WTC11 (cell line): ENCODE data around the gene SLC9A4. TPM values are rescaled to one million over a fixed set of nuclear protein-coding genes. Genes with fewer than 3 reads are reported as not detected.

Experiments used
- ATAC-seq: fragments of 200-7000 bp; cut with Tn5 transposase; 2 replicates; pipeline ENCODE4 v1.10.0; 2021; ENCODE audit warnings: mild to moderate bottlenecking, moderate library complexity
- CTCF ChIA-PET: fragments of 300-600 bp; sonication (Branson Sonifier 250); formaldehyde crosslinking; loops from one replicate; lab custom pipeline; 2021; ENCODE audit warnings: antibody characterized with exemption; lab: Charles Lee
- POLR2A ChIA-PET: fragments of 350-600 bp; sonication (Branson Sonifier 250); formaldehyde crosslinking; loops from one replicate; lab custom pipeline; 2021; ENCODE audit warnings: antibody characterized with exemption; lab: Charles Lee
- DNase-seq: peaks from one replicate; pipeline ENCODE4 v3.0.0; 2021; ENCODE audit warnings: low spot score
- H3K27ac Mint-ChIP-seq: 2 replicates; pipeline ENCODE4 v1.8.0; 2021; ENCODE audit warnings: mixed read lengths
- H3K27me3 Mint-ChIP-seq: 2 replicates; pipeline ENCODE4 v1.8.0; 2021; ENCODE audit warnings: low read depth, mild to moderate bottlenecking, moderate library complexity, mixed read lengths
- H3K36me3 Mint-ChIP-seq: 2 replicates; pipeline ENCODE4 v1.8.0; 2021; ENCODE audit warnings: mixed read lengths
- H3K4me1 Mint-ChIP-seq: 2 replicates; pipeline ENCODE4 v1.8.0; 2022; ENCODE audit warnings: mixed read lengths
- H3K4me3 Mint-ChIP-seq: 2 replicates; pipeline ENCODE4 v1.8.0; 2021; ENCODE audit warnings: mild to moderate bottlenecking, moderate library complexity, mixed read lengths
- H3K9me3 Mint-ChIP-seq: 2 replicates; pipeline ENCODE4 v1.8.0; 2021; ENCODE audit warnings: mixed read lengths
- CBFB ChIP-seq: sonication (generic); formaldehyde crosslinking; IDR thresholded peaks from 2 replicates; pipeline ENCODE4 v1.8.1; 2022; ENCODE audit warnings: mild to moderate bottlenecking, low read depth, missing genetic modification reagents
- CREM ChIP-seq: sonication (generic); formaldehyde crosslinking; IDR thresholded peaks from 2 replicates; pipeline ENCODE4 v1.8.1; 2022; ENCODE audit warnings: mild to moderate bottlenecking, missing genetic modification reagents, moderate library complexity
- ESRRA ChIP-seq: sonication (generic); formaldehyde crosslinking; IDR thresholded peaks from 2 replicates; pipeline ENCODE4 v1.8.1; 2022; ENCODE audit warnings: mild to moderate bottlenecking, missing genetic modification reagents, borderline replicate concordance
- GRHL2 ChIP-seq: fragments of 250-450 bp; sonication (Bioruptor Pico); IDR thresholded peaks from 2 replicates; pipeline ENCODE4 v1.8.0; 2022; ENCODE audit warnings: mild to moderate bottlenecking, moderate library complexity; ENCODE audit not compliant: insufficient replicate concordance, severe bottlenecking
- NFE2L1 ChIP-seq: sonication (generic); formaldehyde crosslinking; IDR thresholded peaks from 2 replicates; pipeline ENCODE4 v1.8.1; 2023; ENCODE audit warnings: missing genetic modification reagents
- NFYB ChIP-seq: sonication (generic); formaldehyde crosslinking; conservative IDR thresholded peaks from 2 replicates; pipeline ENCODE4 v1.8.0; 2022; ENCODE audit warnings: low read depth, missing genetic modification reagents
- OVOL2 ChIP-seq: fragments of 250-450 bp; sonication (Bioruptor Pico); IDR thresholded peaks from 2 replicates; pipeline ENCODE4 v1.9.0; 2021; ENCODE audit warnings: mild to moderate bottlenecking, borderline replicate concordance
- RELA ChIP-seq: sonication (generic); formaldehyde crosslinking; IDR thresholded peaks from 2 replicates; pipeline ENCODE4 v1.8.1; 2022; ENCODE audit warnings: missing genetic modification reagents, mild to moderate bottlenecking, borderline replicate concordance
- TEAD4 ChIP-seq: sonication (generic); formaldehyde crosslinking; IDR thresholded peaks from 2 replicates; pipeline ENCODE4 v1.8.0; 2022; ENCODE audit warnings: mild to moderate bottlenecking, missing genetic modification reagents
- ZBTB21 ChIP-seq: sonication (generic); formaldehyde crosslinking; IDR thresholded peaks from 2 replicates; pipeline ENCODE4 v1.8.1; 2023; ENCODE audit warnings: mild to moderate bottlenecking, missing genetic modification reagents, borderline replicate concordance
- ZNF317 ChIP-seq: sonication (generic); formaldehyde crosslinking; IDR thresholded peaks from 2 replicates; pipeline ENCODE4 v1.8.1; 2023; ENCODE audit warnings: low read depth, mild to moderate bottlenecking, moderate library complexity, missing genetic modification reagents, borderline replicate concordance
- ZNF671 ChIP-seq: fragments of 250-450 bp; sonication (Bioruptor Pico); IDR thresholded peaks from 2 replicates; pipeline ENCODE4 v1.8.0; 2021; ENCODE audit warnings: mild to moderate bottlenecking
- total RNA-seq: library from RNA; stranded (reverse); gene quantifications from 3 replicates; pipeline ENCODE4 v1.2.3, GENCODE V29; 2021
- TF ChIP-seq, protein P1 (sequence below): sonication (generic); formaldehyde crosslinking; IDR thresholded peaks from 2 replicates; pipeline ENCODE4 v1.8.1; 2023; ENCODE audit warnings: mild to moderate bottlenecking, moderate library complexity, missing genetic modification reagents
- TF ChIP-seq, protein P2 (sequence below): sonication (generic); formaldehyde crosslinking; IDR thresholded peaks from 2 replicates; pipeline ENCODE4 v1.8.0; 2023; ENCODE audit warnings: missing genetic modification reagents
- TF ChIP-seq, protein P3 (sequence below): fragments of 250-450 bp; sonication (Bioruptor Pico); conservative IDR thresholded peaks from 2 replicates; pipeline ENCODE4 v1.9.0; 2021; ENCODE audit warnings: mild to moderate bottlenecking
- TF ChIP-seq, protein P4 (sequence below): sonication (generic); formaldehyde crosslinking; IDR thresholded peaks from 2 replicates; pipeline ENCODE4 v1.8.1; 2022; ENCODE audit warnings: mild to moderate bottlenecking, moderate library complexity, missing genetic modification reagents
- TF ChIP-seq, protein P5 (sequence below): sonication (generic); formaldehyde crosslinking; IDR thresholded peaks from 2 replicates; pipeline ENCODE4 v1.8.1; 2023; ENCODE audit warnings: mild to moderate bottlenecking, missing genetic modification reagents

Gene SLC9A4
- total RNA-seq, 1 experiment from 2014 or later, result 0.11 TPM

DNA sequence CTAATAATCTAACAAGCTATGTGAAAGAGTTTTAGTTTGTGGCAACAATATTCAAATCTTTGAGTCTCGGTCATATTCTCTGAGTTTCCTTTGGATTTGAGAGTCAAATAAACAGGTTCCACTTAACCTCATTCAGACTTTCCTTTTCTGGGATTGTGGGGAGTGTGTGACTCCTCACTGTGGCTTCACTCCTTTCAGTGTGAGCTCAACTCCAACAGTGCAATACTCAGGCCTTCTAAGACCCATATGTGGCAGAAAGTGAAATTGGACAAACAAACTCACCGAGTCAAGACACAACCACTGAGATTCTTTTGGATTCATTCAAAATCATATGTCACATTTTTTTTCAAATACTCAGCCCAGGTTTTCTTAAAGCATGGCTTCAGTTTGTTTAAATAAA lies 25.4 kb downstream of the SLC9A4 start:
- TF ChIP-seq ZNF671 (CRISPR knock-in tag) (no peak), ZBTB21 (CRISPR knock-in tag) (no peak), OVOL2 (CRISPR knock-in tag) (no peak), NFE2L1 (CRISPR knock-in tag) (no peak)
- TF ChIP-seq, protein P1, sequence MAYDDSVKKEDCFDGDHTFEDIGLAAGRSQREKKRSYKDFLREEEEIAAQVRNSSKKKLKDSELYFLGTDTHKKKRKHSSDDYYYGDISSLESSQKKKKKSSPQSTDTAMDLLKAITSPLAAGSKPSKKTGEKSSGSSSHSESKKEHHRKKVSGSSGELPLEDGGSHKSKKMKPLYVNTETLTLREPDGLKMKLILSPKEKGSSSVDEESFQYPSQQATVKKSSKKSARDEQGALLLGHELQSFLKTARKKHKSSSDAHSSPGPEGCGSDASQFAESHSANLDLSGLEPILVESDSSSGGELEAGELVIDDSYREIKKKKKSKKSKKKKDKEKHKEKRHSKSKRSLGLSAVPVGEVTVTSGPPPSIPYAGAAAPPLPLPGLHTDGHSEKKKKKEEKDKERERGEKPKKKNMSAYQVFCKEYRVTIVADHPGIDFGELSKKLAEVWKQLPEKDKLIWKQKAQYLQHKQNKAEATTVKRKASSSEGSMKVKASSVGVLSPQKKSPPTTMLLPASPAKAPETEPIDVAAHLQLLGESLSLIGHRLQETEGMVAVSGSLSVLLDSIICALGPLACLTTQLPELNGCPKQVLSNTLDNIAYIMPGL, result no peak
- TF ChIP-seq, protein P2, sequence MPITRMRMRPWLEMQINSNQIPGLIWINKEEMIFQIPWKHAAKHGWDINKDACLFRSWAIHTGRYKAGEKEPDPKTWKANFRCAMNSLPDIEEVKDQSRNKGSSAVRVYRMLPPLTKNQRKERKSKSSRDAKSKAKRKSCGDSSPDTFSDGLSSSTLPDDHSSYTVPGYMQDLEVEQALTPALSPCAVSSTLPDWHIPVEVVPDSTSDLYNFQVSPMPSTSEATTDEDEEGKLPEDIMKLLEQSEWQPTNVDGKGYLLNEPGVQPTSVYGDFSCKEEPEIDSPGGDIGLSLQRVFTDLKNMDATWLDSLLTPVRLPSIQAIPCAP (CRISPR knock-in tag), result no peak
- TF ChIP-seq, protein P3, sequence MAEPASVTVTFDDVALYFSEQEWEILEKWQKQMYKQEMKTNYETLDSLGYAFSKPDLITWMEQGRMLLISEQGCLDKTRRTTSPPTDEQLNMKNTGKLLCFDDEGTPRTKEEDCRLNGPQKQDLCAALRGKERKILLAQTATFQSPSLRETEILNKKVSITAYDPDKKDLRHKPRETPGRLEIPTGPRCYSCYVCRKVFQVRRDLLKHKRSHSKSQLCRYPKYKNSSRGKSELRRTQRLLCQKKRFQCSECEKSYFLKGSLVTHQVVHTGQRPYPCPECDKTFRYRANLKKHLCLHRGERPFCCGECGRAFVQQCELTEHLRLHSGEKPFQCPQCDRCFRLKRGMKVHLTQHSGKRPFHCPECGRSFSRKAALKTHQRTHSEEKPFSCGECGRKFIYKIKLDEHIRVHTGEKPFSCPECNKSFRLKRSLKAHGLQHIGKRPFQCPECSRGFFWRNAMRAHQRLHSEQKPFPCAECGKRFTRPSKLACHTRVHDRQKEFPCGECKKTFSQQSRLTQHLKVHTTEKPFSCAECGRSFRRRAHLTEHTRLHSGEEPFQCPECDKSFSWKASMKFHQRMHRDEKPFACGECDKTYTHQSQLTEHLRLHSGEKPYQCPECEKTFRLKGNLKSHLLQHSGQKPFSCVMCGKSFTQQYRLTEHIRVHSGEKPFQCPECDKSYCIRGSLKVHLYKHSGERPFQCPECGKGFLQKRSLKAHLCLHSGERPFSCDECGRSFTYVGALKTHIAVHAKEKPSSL (CRISPR knock-in tag), result no peak
- H3K9me3 Mint-ChIP-seq, result peaks cover 27% of the 10 kb centered on the region
- ChIA-PET POLR2A (no interaction called here), CTCF (no interaction called here)
- no peaks in the 10 kb centered on the region for H3K27me3 Mint-ChIP-seq
- no peak overlapping the region for H3K4me3 Mint-ChIP-seq
- DNase-seq, result no peak
- peaks cover 4% of the 10 kb centered on the region; the same call in 1 of the 2 replicates for H3K36me3 Mint-ChIP-seq
- no peak for ATAC-seq
- no peaks in the 10 kb centered on the region for H3K4me1 Mint-ChIP-seq
- no peak overlapping the region for H3K27ac Mint-ChIP-seq

DNA sequence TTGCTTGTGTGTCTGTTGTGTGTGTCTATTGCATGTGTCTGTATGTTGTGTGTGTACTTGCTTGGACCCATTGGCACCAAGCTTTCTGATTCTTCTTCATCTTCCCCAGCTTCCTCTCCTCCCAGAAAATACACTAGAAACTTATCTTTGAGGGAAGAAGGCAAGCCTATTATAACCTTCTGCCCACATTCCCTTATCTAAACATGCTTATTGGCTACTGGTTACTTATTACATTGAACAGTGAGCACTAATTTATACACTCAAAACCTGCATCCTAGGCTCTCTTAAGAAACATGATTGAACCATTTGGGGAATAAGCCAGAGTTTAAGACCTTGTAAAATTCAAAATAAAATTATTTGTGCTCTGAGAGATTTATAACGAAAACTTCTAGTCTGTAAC lies 26.5 kb downstream of the SLC9A4 start:
- no peak overlapping the region for H3K27ac Mint-ChIP-seq
- no peaks in the 10 kb centered on the region for H3K27me3 Mint-ChIP-seq
- peaks cover 19% of the 10 kb centered on the region for H3K9me3 Mint-ChIP-seq
- CTCF ChIA-PET, result interaction anchor here (0.6 kb wide), 1 partner anchor 26 kb away, joined by 3 read pairs; the partner anchor contains the start of gene SLC9A4
- TF ChIP-seq CBFB (CRISPR knock-in tag) (no peak), NFYB (CRISPR knock-in tag) (no peak), RELA (no peak), TEAD4 (no peak), ESRRA (no peak), GRHL2 (no peak), CREM (CRISPR knock-in tag) (no peak), ZNF317 (no peak)
- TF ChIP-seq, protein P4, sequence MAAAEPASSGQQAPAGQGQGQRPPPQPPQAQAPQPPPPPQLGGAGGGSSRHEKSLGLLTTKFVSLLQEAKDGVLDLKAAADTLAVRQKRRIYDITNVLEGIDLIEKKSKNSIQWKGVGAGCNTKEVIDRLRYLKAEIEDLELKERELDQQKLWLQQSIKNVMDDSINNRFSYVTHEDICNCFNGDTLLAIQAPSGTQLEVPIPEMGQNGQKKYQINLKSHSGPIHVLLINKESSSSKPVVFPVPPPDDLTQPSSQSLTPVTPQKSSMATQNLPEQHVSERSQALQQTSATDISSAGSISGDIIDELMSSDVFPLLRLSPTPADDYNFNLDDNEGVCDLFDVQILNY, result no peak
- TF ChIP-seq, protein P5, sequence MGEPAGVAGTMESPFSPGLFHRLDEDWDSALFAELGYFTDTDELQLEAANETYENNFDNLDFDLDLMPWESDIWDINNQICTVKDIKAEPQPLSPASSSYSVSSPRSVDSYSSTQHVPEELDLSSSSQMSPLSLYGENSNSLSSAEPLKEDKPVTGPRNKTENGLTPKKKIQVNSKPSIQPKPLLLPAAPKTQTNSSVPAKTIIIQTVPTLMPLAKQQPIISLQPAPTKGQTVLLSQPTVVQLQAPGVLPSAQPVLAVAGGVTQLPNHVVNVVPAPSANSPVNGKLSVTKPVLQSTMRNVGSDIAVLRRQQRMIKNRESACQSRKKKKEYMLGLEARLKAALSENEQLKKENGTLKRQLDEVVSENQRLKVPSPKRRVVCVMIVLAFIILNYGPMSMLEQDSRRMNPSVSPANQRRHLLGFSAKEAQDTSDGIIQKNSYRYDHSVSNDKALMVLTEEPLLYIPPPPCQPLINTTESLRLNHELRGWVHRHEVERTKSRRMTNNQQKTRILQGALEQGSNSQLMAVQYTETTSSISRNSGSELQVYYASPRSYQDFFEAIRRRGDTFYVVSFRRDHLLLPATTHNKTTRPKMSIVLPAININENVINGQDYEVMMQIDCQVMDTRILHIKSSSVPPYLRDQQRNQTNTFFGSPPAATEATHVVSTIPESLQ (CRISPR knock-in tag), result no peak
- TF ChIP-seq, all 79 proteins: peak for 0
- Mint-ChIP-seq H3K4me3 (no peak overlapping the region), H3K36me3 (no peaks in the 10 kb centered on the region), H3K4me1 (no peaks in the 10 kb centered on the region)
- ATAC-seq, result no peak
- POLR2A ChIA-PET, result no interaction called here
- no peak for DNase-seq
